ENCODE measurements around the gene NAE1.

The NAE1 gene

GRCh38 chr16:66849549-66849948 is 18.8 kb upstream of the NAE1 start:
- DNase-seq: no peak

- DNase-seq: no peak
These were observed 18.2 kb upstream of the NAE1 start for GRCh38 chr16:66849021-66849420.

- no peak for DNase-seq
These were observed 17.4 kb upstream of the NAE1 start for GRCh38 chr16:66848172-66848571.

DNA sequence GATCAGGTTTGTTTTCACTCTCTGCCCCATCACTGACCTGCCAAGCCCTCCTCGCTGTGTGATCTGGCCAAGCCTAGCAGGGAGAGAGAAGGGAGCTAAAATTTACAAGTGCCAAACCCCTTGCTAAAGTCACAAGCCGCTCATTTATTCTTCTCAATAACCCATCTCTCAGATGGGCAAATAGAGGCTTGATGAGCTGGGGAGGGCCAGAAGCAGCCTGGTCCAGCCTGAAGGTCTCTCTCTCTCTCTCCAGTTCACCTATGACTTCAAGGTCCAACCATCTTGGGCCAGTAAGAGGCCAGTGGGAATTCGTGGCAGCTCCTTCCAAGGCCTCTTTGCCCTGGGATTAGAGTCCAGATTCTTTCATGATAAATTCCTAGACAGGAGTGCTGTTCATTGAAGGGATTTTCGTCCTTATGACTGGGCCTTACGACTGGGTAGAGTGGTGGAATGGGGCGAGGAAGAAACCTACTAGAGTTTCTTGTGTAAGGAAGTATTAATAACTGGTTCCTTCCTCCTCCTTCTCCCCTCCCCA is 16.8 kb upstream of the NAE1 start:
- no peak for DNase-seq

DNA sequence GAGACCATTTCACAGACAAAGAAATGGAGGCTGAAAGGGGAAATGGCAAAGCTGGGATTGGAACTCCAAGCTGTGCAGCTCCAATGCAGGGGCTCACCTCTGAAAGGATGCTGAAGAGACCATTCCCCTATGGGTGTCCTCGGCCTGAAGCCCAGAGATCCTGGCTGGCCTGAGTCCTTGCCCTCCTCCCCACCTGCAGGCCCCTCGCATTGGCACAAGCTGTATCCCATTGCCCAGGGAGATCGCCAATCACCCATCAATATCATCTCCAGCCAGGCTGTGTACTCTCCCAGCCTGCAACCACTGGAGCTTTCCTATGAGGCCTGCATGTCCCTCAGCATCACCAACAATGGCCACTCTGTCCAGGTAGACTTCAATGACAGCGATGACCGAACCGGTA is 16.1 kb upstream of the NAE1 start:
- DNase-seq: no peak

- DNase-seq: no peak
These were observed 15.5 kb upstream of the NAE1 start for GRCh38 chr16:66846266-66846665.

GRCh38 chr16:66845791-66846221 is 15.0 kb upstream of the NAE1 start:
- no peak for DNase-seq

DNA sequence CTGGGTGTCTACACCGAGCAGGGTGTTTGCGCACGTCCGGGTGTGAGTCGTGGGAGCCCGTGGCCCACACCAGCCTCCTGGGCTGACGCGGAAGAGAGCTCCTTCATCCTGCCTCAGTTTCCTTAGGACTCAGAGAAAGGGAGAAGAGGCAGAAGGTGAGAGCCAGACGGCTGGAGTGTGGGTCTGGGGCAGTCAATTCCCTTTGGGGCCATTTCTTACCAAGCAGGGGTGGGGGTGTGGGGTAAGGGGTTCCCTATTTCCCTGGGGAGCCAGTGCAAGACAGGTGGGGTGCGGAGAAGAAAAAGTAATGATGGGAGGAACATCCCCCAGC is 14.3 kb upstream of the NAE1 start:
- DNase-seq: no peak

DNA sequence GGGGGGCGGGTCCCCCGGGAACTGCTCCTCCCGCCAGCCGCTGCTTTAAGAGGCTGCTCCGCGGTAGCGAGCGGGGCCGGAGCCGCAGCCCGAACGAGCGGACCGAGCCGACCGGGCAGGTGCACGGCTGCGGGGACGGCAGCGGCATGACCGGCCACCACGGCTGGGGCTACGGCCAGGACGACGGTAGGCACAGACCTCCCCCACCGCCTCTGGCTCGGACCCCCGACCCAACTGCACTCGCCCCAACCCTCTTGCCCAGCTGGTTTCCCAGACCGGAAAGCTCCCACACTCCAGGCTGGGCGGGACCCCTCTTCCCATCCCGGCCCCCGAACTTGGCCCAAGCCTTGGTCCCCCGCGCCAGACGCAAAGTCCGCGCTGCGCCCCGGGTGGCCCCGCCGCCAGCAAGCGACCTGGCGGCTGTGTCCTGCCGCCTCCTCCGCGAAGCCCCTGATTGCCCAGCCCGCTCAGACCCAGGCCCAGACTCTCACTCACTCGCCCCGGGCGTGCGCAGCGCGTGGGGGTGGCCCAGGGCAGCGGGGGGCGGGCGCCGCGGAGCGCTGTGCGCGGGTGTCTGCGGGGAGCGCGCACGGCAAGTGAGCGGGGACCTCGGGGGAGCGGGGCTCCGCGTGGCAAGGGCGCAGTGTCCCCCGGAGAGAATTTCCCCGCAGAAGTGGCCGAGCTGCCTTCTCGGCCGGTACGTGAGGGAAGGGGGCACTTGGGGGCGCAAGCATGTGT is 13.7 kb upstream of the NAE1 start, which contains the start of gene CA7:
Gene CA7, plus strand, starts transcription at position 73 of the 738 bp plus-strand sequence. Its CDS starts 74 bp downstream, at position 147.
- no peak for DNase-seq

DNA sequence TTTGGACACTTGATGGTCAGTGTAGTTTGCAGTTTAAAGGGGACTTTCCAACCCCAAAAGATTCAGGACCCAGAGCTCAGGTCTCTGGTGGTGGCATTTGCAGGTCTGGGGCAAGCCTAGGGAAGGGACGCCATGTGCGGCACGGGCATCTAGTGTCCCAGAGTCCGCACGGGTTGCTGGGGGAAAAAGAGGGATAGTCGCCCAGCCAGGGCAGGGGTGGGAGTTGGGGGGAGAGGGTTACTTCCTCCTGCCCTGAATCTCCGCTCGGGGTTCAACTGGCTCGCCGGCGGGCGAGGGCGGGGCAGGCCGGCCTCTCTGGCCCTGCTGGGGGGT is 13.2 kb upstream of the NAE1 start:
- DNase-seq: no peak

DNA sequence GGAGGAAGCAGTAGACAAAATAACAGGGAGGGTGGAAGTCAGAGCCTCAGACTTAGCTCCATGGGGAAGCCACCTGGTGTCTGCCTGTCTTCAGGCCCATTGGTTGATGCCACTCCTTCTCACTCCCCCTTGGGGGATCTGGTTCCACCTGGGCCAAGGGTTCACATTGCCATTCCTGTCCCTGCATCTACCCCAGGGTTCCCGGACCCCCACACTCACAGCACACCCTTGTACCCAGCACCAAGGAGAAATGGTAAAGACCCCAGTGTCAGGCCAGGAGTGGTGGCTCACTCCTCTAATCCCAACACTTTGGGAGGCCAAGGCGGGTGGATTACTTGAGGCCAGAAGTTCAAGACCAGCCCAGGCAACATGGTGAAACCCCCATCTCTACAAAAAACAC is 12.4 kb upstream of the NAE1 start:
- no peak for DNase-seq

DNA sequence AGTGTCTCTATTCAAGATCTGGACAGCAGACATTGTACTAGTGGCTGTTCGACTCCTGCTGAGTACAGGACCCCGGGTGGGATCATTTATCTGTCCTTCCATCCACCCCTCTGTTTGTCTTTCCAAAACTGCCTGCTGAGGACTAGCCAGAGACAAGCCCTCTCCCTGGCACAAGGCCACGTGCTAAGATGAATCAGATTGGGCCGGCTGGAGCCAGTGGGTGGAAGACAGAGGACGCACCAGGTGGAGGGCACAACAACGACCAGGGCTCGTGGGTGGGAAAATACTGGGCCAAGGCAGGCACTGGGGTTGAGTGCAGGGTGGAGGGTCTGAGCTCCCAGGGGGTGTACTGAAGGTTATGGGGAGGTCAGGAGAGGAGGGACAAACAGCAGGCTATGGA is 12.0 kb upstream of the NAE1 start:
- DNase-seq: no peak

GRCh38 chr16:66841366-66841765 is 10.6 kb upstream of the NAE1 start:
- DNase-seq: no peak

DNA sequence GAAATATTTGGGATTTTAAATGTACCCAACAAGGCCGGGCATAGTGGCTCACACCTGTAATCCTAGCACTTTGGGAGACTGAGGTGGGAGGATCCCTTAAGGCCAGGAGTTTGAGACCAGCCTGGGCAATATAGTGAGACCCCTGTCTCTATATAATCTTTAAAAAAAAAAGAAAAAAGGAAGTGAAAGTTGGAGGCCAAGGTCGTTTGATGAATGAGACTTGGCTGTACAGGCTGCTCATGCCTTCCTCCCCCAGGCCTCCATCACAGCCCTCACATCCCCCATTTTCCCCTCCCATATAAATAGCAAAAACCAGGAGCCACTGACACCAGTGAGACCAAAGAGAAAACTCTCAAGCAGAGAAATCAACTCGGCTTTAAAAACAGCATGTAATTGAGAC is 10.1 kb upstream of the NAE1 start:
- DNase-seq: no peak

DNA sequence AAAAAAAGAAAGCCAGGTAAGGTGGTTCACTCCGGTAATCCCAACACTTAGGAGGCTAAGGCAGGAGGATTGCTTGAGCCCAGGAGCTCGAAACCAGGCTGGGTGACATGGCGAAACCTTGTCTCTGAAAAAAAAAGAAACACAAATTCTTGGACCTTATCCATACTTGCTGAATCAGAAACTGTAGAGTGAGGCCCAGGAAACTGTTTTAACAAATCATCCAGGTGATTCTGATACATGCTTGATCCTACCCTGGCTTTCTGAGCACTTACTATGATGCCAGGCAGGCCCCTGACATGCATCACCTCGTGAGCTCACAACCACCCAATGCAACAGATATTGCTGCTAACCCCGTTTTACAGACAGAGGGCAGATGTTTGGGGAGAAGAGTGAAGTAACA is 4.0 kb upstream of the NAE1 start:
- DNase-seq: no peak

- no peak for DNase-seq
These were observed 2.0 kb upstream of the NAE1 start for GRCh38 chr16:66832661-66833305.

DNA sequence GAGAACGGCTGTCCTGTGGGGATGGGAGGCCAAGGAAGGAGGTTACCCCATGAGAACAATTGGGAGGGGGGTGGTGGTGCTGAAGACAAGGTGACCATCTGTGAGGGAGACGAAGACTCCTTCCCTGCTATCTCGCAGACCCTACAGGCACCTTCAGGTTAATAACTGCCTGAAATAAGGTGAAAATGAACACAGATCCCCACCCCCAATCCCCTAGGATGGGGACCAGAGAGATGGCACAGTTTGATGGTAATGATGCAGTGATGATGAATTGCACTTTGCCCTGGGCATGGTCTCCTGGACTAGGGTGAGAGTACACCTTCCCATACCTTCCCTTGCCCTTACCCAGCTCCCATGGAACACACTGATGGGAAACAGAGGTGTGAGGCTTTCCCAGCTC is 1.4 kb upstream of the NAE1 start:
- DNase-seq: no peak

GRCh38 chr16:66824006-66824405 is 6.8 kb downstream of the NAE1 start:
- no peak for DNase-seq

DNA sequence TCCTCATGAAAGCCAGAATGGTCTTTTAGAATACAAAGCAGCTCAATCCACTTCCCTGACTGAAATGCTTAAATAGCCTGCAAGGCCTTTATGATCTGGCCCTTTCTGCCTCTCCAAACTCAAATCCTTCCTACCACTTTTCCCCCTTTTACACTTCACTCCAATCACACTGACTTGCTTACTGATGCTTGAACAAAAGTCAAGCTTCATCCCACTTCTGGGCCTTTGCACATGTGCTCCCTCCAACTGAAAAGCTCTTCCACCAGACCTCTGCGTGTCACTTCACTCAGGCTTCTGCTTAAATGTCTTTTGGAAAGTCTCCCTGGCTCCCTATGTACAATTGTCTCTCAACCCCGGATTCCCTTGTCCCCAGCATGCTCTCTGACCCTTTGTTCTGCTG is 16.0 kb downstream of the NAE1 start:
- no peak for DNase-seq

DNA sequence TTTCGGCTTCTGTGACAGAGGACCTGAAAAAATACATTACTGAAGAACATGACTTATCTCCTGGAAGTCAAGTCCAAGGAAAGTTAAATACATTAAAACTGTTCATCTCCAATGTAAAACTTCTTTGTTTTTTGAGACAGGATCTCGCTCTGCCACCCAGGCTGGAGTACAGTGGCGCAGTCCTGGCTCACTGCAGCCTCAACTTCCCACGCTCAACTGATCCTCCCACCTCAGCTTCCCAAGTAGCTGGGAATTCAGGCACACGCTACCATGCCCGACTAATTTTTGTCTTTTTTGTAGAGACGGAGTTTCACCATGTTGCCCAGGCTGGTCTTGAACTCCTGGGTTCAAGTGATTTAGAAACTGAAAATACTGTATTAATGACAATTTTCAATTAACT is 19.7 kb downstream of the NAE1 start:
- no peak for DNase-seq

- DNase-seq: no peak
These were observed 20.4 kb downstream of the NAE1 start for GRCh38 chr16:66810391-66810790.

GRCh38 chr16:66809765-66810164 is 21.0 kb downstream of the NAE1 start:
- DNase-seq: no peak

DNA sequence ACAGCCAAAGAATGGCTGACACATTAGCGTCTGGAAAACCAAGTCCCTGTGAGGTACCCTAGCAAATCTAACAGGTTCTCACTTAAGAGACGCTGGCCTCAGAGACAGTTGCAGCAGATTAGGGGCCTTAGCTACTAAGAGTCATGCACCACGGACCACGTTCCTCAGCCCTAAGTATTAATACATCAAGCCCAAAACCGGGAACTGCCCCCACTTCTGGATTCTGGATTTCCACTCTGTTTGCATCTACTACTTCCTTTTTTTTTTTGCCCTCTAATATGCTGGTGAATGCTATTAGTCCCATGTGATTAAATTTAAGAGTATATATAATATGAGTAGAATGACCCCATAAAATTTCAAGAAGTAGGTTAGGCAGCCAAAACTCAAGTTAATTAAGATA is 28.6 kb downstream of the NAE1 start:
- no peak for DNase-seq

DNA sequence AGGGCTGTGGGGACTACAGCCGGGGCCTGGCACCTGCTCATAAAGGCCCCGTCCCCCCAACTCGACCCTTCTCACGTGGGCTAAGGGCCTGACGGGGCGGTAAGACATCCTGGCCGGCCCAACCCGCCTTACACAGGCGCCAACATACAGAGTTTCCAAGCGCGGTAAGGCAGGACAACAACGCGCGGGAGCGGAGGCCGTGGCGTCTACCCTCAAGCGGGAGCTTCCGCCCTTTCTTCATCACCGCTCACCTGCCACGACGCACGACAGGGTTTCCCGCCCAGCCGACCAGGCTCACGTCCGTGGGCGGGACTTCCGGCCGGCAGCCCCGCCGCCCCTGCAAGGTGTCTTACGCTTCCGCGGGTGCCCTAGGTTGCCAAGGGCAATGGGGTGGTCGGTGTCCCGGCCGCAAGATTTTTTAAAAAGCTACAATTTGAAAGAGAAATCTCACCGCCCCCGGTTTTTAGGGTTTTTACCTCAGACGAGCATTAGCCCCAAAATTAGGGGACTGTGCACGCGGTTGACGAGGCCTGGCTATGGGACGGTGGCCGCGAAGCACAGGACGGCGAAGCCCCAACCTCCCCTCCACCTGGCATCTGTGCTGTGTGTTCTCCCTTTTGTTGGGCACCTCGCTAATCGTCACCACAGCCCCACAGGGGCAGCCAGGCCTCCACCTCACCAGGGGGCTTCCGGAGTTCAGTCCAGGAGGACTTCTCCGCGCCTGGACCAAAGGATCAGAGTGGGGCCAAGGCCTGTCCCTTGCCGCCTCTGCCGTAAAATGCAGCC is 29.3 kb downstream of the NAE1 start, which contains the start of gene TERB1:
Gene TERB1, minus strand, starts transcription at position 265 of the 786 bp plus-strand sequence. CDS start 4,786 bp downstream, outside the sequence.
- DNase-seq: no peak
